Transverse colon (tissue), 4 donors: ENCODE data around the gene GRIA2. TPM values are rescaled to one million over a fixed set of nuclear protein-coding genes. Genes with fewer than 3 reads are reported as not detected.
"Not testable (repeated sequence)": the region's sequence is repeated elsewhere in the genome, so short reads cannot be mapped to it uniquely, and the experiment has no call there.

ENCODE experiments used
- DNase-seq: peaks from one replicate; pipeline ENCODE4 v3.0.0-alpha.2; 2019
- H3K27ac ChIP-seq, 4 donors: fragments of 200-600 bp; sonication (generic); 2 replicates each; pipeline ENCODE4 v1.5.1; 2016 to 2018; ENCODE audit warnings: inconsistent platforms in 4 of 4
- H3K27me3 ChIP-seq: fragments of 200-600 bp; sonication (generic); 2 replicates; pipeline ENCODE4 v1.5.1; 2017; ENCODE audit warnings: inconsistent platforms
- H3K36me3 ChIP-seq, 4 donors: fragments of 200-600 bp; sonication (generic); 2 replicates each; pipeline ENCODE4 v1.5.1; 2017 to 2019; ENCODE audit warnings: inconsistent platforms in 4 of 4
- H3K4me1 ChIP-seq, 4 donors: fragments of 200-600 bp; sonication (generic); 2 replicates each; pipeline ENCODE4 v1.5.1; 2017 to 2020; ENCODE audit warnings: inconsistent platforms in 4 of 4
- H3K4me3 ChIP-seq, 4 donors: fragments of 200-600 bp; sonication (generic); 1 replicate in 1 of 4; 2 replicates in 3 of 4; pipeline versions ENCODE4 v1.5.1 to v1.6.1; 2017 to 2019; ENCODE audit warnings: inconsistent platforms in 4 of 4
- H3K9me3 ChIP-seq, 2 donors: fragments of 200-600 bp; sonication (generic); 2 replicates each; pipeline ENCODE4 v1.5.1; 2017 to 2019; ENCODE audit warnings: inconsistent platforms in 2 of 2
- EP300 ChIP-seq: sonication (generic); formaldehyde crosslinking; IDR thresholded peaks from one replicate; pipeline ENCODE4 v1.6.1; 2017; ENCODE audit warnings: antibody characterized with exemption, low read depth
- POLR2A ChIP-seq: fragments of 450-650 bp; IDR thresholded peaks from one replicate; pipeline ENCODE4 v1.6.1; 2016; ENCODE audit warnings: antibody characterized with exemption, mild to moderate bottlenecking, moderate library complexity
- POLR2AphosphoS5 ChIP-seq, 3 donors: sonication (generic); formaldehyde crosslinking; IDR thresholded peaks; one replicate each; pipeline ENCODE4 v1.6.1; 2016; ENCODE audit warnings: antibody characterized with exemption in 3 of 3
- WGBS, 2 donors: methylation state at CpG; one replicate each; pipeline ENCODE4 v1.1.5; 2018; ENCODE audit warnings: low coverage in 1 of 2; 5-methylcytosine and 5-hydroxymethylcytosine counted together
- in situ Hi-C, 4 donors: fragments of 200-750 bp; cut with MboI; loops; one replicate each; pipeline versions ENCODE4 v1.15.0 to v1.15.1; 2017; ENCODE audit warnings: low sequenced_read_pairs in 3 of 4, low pct_ligation_motif_present in 1 of 4, low pct_unique_long_range_greater_than_20kb in 1 of 4
- intact Hi-C: fragments of 100-400 bp; cut with DNase I; formaldehyde crosslinking; loops from one replicate; pipeline ENCODE4 v1.15.1; 2023; ENCODE audit warnings: low total_unique reads
- total RNA-seq, 4 donors: library from RNA; depleted of rRNA; stranded (reverse); fragments of >200 nt; gene quantifications; one replicate each; pipeline ENCODE4 v1.1.0, GENCODE V29; 2016
- TF ChIP-seq, protein P1 (sequence below), 5 experiments: fragments of 200-600 bp in 3 of 5; fragments of 450-650 bp in 2 of 5; sonication (generic) in 3 of 5; IDR thresholded peaks; 1 replicate in 2 of 5; 2 replicates in 3 of 5; pipeline ENCODE4 v1.5.1; 2016 to 2017; ENCODE audit warnings: antibody characterized with exemption in 5 of 5, inconsistent platforms in 3 of 5, mild to moderate bottlenecking in 2 of 5, moderate library complexity in 1 of 5

GRIA2 gene
- total RNA-seq: 10 to 100 TPM in 1 of 4 donors, under 1 TPM in 1, not detected in 2; 0.14 to 10.1 TPM

DNA sequence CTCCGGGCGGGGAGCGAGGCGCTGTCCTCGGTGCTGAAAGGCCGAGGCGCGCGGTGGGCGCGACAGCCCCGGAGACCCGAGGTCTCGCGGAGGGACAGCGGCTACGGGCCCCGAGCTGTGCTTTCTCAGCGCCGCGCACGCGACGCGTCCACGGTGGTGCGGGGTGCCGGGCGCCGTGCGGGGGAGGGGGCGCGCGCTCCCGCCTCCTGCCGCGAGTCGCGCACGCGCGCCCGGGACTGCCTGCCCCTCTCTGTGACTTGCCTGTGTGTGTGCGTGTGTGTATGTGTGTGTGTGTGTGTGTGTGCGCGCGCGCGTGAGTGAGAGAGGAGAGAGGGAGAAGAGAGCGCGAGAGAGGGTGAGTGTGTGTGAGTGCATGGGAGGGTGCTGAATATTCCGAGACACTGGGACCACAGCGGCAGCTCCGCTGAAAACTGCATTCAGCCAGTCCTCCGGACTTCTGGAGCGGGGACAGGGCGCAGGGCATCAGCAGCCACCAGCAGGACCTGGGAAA is at the start of gene GRIA2:
GRIA2 (plus strand) TSS at position 358 of the 511 bp plus-strand sequence. CDS start 315 bp downstream, outside the sequence.
- 11 to 37% methylated on average over 5 to 57 of the region's 57 CpGs for WGBS, 2 donors
- TF ChIP-seq, protein P1, sequence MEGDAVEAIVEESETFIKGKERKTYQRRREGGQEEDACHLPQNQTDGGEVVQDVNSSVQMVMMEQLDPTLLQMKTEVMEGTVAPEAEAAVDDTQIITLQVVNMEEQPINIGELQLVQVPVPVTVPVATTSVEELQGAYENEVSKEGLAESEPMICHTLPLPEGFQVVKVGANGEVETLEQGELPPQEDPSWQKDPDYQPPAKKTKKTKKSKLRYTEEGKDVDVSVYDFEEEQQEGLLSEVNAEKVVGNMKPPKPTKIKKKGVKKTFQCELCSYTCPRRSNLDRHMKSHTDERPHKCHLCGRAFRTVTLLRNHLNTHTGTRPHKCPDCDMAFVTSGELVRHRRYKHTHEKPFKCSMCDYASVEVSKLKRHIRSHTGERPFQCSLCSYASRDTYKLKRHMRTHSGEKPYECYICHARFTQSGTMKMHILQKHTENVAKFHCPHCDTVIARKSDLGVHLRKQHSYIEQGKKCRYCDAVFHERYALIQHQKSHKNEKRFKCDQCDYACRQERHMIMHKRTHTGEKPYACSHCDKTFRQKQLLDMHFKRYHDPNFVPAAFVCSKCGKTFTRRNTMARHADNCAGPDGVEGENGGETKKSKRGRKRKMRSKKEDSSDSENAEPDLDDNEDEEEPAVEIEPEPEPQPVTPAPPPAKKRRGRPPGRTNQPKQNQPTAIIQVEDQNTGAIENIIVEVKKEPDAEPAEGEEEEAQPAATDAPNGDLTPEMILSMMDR (IDR thresholded peaks at IDR 0.05): no peak
- no peak for TF ChIP-seq POLR2AphosphoS5 (IDR thresholded peaks at IDR 0.05)
- TF ChIP-seq POLR2A: no peak
- TF ChIP-seq EP300: no peak
- peaks cover 64% of the 10 kb centered on the region for H3K27me3 ChIP-seq
- H3K27ac ChIP-seq: no peak within 1 kb of the TSS
- peak within 1 kb of the TSS in 1 of 4 donors; percentile 27 for H3K4me3 ChIP-seq
- no peak for DNase-seq
- in situ Hi-C loops: loop anchor here in 2 of 4 donors (25.0 kb wide), 2 partner anchors 742 to 767 kb away; no protein-coding TSS in a partner anchor
- no peaks in the 10 kb centered on the region for H3K9me3 ChIP-seq
- intact Hi-C loops: no loop called here
- peaks cover 0 to 7% (median 0%) of the 10 kb centered on the region in 4 donors for H3K4me1 ChIP-seq
- H3K36me3 ChIP-seq: no peaks in the 10 kb centered on the region

DNA sequence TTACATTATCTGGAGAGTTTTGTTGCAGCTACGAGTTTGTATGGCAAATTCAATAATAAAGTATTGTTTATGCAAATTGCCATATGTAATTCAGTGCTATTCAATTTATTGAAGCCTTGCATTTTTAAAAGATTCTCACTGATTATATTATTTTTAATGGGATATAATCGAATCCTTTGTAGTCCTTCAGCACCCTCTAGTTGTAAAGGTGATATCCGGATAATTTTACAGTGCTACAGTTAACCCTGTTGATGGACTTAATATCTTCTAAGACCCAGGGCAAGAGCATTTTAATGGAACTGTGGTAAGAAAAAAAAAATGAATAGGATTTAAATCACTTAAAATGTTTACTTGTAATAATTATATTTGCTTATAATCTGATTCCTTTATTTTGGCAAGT is 48.5 kb upstream of the GRIA2 start:
- no peak overlapping the region for H3K4me3 ChIP-seq
- H3K27me3 ChIP-seq: no peaks in the 10 kb centered on the region
- H3K4me1 ChIP-seq: no peaks in the 10 kb centered on the region

DNA sequence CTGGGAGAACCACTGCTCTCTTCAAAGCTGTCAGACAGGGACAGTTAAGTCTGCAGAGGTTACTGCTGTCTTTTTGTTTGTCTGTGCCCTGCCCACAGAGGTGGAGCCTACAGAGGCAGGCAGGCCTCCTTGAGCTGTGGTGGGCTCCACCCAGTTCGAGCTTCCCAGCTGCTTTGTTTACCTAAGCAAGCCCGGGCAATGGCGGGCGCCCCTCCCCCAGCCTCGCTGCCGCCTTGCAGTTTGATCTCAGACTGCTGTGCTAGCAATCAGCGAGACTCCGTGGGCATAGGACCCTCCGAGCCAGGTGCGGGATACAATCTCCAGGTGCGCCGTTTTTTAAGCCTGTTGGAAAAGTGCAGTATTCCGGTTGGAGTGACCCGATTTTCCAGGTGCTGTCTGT is 40.3 kb upstream of the GRIA2 start:
- H3K36me3 ChIP-seq, H3K27ac ChIP-seq, H3K4me3 ChIP-seq, H3K9me3 ChIP-seq, intact Hi-C loops, in situ Hi-C loops, H3K27me3 ChIP-seq, DNase-seq, H3K4me1 ChIP-seq: not testable (repeated sequence)
- WGBS, 2 donors: 81% methylated on average over 11 of the region's 14 CpGs; no CpG with 5 or more reads in 1 of the 2 donors

More for the DNA sequence above, 48.5 kb upstream of the GRIA2 start:
- WGBS, 2 donors: 26% methylated on average over 3 of the region's 3 CpGs
- in situ Hi-C loops: no loop called here
- no peak for DNase-seq
- H3K36me3 ChIP-seq: no peaks in the 10 kb centered on the region
- no peak for TF ChIP-seq POLR2AphosphoS5 (IDR thresholded peaks at IDR 0.05)
- TF ChIP-seq EP300: no peak
- no peak for TF ChIP-seq POLR2A
- TF ChIP-seq, protein P1 (IDR thresholded peaks at IDR 0.05): no peak
- intact Hi-C loops: no loop called here
- no peaks in the 10 kb centered on the region for H3K9me3 ChIP-seq
- no peak overlapping the region for H3K27ac ChIP-seq

DNA sequence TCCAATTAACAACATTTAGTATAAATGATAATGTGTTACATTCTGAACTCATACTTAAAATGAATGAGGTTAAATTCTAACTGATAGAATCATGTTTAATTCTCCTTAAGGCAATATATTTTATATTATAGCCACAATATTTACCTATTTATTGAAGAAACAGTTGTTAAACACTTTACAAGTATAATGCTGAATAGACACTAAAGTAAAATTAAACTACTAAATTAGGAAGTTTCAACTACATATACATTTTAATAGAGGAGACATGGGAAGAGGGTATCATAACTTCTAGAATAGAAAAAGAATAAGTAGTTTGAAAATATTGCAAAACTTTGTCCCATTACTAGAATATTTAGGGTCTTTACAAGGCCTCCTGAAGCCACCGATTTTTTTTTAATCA is 36.2 kb upstream of the GRIA2 start:
- Histone ChIP-seq H3K4me1 (no peaks in the 10 kb centered on the region), H3K27me3 (no peaks in the 10 kb centered on the region), H3K4me3 (no peak overlapping the region), H3K36me3 (no peaks in the 10 kb centered on the region), H3K9me3 (no peaks in the 10 kb centered on the region), H3K27ac (no peak overlapping the region)
- no peak for TF ChIP-seq EP300
- no peak for TF ChIP-seq POLR2AphosphoS5 (IDR thresholded peaks at IDR 0.05)
- TF ChIP-seq, protein P1 (IDR thresholded peaks at IDR 0.05): no peak
- no peak for TF ChIP-seq POLR2A
- WGBS, 2 donors: 83 to 91% methylated on average over 1 of the region's 1 CpG
- intact Hi-C loops (no loop called here), in situ Hi-C loops (no loop called here)
- DNase-seq: no peak

DNA sequence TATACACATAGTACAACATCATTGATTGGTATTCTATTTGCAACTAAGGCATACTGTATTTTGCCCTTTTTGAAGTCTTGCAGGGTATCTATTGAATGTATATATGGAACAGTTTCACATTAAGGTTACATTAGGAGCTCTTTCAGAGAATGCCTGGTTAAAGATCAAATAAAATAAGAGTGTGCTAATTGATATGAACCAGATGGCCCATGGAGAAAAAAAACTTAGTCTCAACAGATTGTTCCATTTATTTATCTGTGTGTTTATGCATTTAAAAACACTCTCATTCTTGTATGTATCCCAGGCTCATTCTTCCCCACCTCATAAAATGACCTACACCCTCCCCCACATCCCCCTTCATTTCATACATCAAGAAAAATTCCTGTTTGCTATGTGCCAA is 35.2 kb upstream of the GRIA2 start:
- TF ChIP-seq EP300 (no peak), POLR2A (no peak), POLR2AphosphoS5 (IDR thresholded peaks at IDR 0.05) (no peak)
- TF ChIP-seq, protein P1 (IDR thresholded peaks at IDR 0.05): no peak
- in situ Hi-C loops: no loop called here
- Histone ChIP-seq H3K4me1 (no peaks in the 10 kb centered on the region), H3K4me3 (no peak overlapping the region), H3K27ac (no peak overlapping the region), H3K9me3 (no peaks in the 10 kb centered on the region), H3K36me3 (no peaks in the 10 kb centered on the region), H3K27me3 (no peaks in the 10 kb centered on the region)
- no peak for DNase-seq
- intact Hi-C loops: no loop called here
